Lung (tissue), 12 donors: ENCODE data around the gene OPRM1. TPM values are rescaled to one million over a fixed set of nuclear protein-coding genes. Genes with fewer than 3 reads are reported as not detected.

Source experiments
- ATAC-seq: fragments of 200-7000 bp; cut with Tn5 transposase; one replicate; pipeline ENCODE4 v1.9.1; 2020; ENCODE audit warnings: moderate number of reproducible peaks; ENCODE audit not compliant: insufficient read depth, low FRiP score
- DNase-seq, 3 donors: peaks; one replicate each; pipeline ENCODE4 v3.0.0-alpha.2; 2013 to 2017
- H3K27ac ChIP-seq, 2 donors: one replicate each; pipeline ENCODE4 v1.5.1; 2013; ENCODE audit warnings: mild to moderate bottlenecking in 2 of 2, moderate library complexity in 2 of 2, control low read depth in 1 of 2, inconsistent platforms in 1 of 2, low read depth in 1 of 2, low read length in 1 of 2
- H3K27me3 ChIP-seq, 3 donors: one replicate each; pipeline ENCODE4 v1.5.1; 2013; ENCODE audit warnings: low read length in 2 of 3; ENCODE audit not compliant: control insufficient read depth in 3 of 3, insufficient read depth in 3 of 3
- H3K36me3 ChIP-seq, 4 donors: one replicate each; pipeline ENCODE4 v1.5.1; 2013; ENCODE audit warnings: low read length in 4 of 4, mild to moderate bottlenecking in 1 of 4, moderate library complexity in 1 of 4; ENCODE audit not compliant: control insufficient read depth in 4 of 4, insufficient read depth in 4 of 4
- H3K4me1 ChIP-seq, 5 donors: one replicate each; pipeline ENCODE4 v1.5.1; 2013; ENCODE audit warnings: low read length in 5 of 5, mild to moderate bottlenecking in 2 of 5, moderate library complexity in 1 of 5; ENCODE audit not compliant: control insufficient read depth in 5 of 5, insufficient read depth in 5 of 5
- H3K4me3 ChIP-seq: one replicate; pipeline ENCODE4 v1.5.1; 2013; ENCODE audit warnings: mild to moderate bottlenecking, control low read depth, moderate library complexity
- H3K9ac ChIP-seq, 2 donors: one replicate each; pipeline ENCODE4 v1.5.1; 2013; ENCODE audit warnings: low read length in 2 of 2, control low read depth in 1 of 2; ENCODE audit not compliant: insufficient read depth in 1 of 2
- H3K9me3 ChIP-seq, 4 donors: one replicate each; pipeline ENCODE4 v1.5.1; 2013; ENCODE audit warnings: low read length in 3 of 4, mild to moderate bottlenecking in 1 of 4, moderate library complexity in 1 of 4; ENCODE audit not compliant: control insufficient read depth in 4 of 4, insufficient read depth in 3 of 4
- WGBS, 2 donors: extraction: QIAGEN DNeasy Blood & Tissue Kit; methylation state at CpG; one replicate each; pipeline ENCODE4 v1.1.7; 2013; 5-methylcytosine and 5-hydroxymethylcytosine counted together
- polyA plus RNA-seq, 2 donors: library from polyadenylated mRNA; stranded (reverse); fragments of 200-250 nt; gene quantifications; one replicate each; pipeline ENCODE4 v1.2.1, GENCODE V29; 2013
- total RNA-seq, 2 donors: library from RNA; depleted of rRNA in 1 of 2; stranded (reverse); fragments of >200 nt in 1 of 2; gene quantifications; one replicate each; pipeline ENCODE4 v1.2.1, GENCODE V29; 2014 to 2021
- TF ChIP-seq, protein P1 (sequence below): IDR thresholded peaks from 2 replicates; pipeline ENCODE4 v1.5.1; 2012; ENCODE audit warnings: mild to moderate bottlenecking; ENCODE audit errors: control extremely low read depth, extremely low read depth
- donor health status: control.
- donor health status: control.
- donor health status: Bipolar disorder and iron deficiency.
- donor health status: healthy.
- donor health status: DM: yes; HTN: yes; CAD: no.

The OPRM1 gene
- total and polyA plus RNA-seq, 4 donors, result not detected

DNA sequence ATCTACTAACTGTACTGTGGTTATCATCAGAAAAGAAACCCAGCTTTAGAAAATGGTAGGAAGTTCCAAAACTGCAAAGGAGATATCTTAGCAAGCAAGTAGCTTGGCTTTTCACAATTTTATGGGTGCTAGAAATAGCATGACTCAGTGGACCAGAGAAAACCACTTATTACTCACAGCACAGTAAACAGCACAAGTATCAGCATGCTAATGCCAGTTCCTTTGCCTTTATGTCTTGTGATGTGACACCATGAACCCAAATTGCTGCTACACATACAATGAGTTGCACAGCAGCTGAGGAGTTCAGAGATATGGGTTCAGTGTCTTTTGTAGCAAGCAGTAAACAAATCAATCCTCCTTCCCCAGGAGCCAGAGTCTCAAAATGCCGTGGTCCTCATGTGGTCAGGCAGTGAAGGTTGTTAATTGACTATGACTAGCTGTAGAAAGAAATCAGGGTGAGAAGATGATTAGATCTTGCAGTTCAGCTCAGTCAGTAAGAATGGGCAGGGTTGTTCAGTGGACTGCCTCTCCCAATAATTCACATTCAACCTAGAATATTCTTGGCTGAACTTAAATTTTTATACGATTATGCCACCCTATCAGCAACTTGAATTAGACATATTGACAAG, 73.3 kb downstream of the OPRM1 start:
- Histone ChIP-seq H3K27me3 (no peaks in the 10 kb centered on the region), H3K4me1 (no peaks in the 10 kb centered on the region), H3K36me3 (no peaks in the 10 kb centered on the region), H3K4me3 (no peak overlapping the region), H3K9me3 (peaks cover 0 to 2% (median 0%) of the 10 kb centered on the region in 4 donors), H3K27ac (no peak overlapping the region), H3K9ac (no peak overlapping the region)
- ATAC-seq, result no peak
- TF ChIP-seq, protein P1, sequence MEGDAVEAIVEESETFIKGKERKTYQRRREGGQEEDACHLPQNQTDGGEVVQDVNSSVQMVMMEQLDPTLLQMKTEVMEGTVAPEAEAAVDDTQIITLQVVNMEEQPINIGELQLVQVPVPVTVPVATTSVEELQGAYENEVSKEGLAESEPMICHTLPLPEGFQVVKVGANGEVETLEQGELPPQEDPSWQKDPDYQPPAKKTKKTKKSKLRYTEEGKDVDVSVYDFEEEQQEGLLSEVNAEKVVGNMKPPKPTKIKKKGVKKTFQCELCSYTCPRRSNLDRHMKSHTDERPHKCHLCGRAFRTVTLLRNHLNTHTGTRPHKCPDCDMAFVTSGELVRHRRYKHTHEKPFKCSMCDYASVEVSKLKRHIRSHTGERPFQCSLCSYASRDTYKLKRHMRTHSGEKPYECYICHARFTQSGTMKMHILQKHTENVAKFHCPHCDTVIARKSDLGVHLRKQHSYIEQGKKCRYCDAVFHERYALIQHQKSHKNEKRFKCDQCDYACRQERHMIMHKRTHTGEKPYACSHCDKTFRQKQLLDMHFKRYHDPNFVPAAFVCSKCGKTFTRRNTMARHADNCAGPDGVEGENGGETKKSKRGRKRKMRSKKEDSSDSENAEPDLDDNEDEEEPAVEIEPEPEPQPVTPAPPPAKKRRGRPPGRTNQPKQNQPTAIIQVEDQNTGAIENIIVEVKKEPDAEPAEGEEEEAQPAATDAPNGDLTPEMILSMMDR, result no peak
- WGBS, 2 donors, result 85 to 95% methylated on average over 2 of the region's 2 CpGs
- DNase-seq, result no peak

DNA sequence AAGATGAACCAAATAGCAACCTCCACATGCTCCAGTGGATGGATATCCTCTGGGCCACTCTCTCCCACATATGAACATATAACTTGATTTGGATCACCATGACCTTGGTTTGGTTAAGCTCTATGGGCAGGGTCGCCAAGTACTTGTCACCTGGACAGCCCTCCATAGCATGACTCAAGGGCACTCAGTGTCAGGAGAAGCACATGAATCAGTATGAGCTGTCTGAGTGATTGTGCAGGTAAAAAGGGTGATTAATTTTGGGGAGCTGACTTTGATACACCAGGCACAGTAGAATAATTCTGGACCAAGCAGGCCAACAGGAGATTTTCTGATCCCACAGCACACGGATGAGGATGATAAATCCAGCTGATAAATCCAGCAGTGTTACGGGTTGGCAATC, 74.4 kb downstream of the OPRM1 start:
- Histone ChIP-seq H3K4me3 (no peak overlapping the region), H3K9me3 (peaks cover 0 to 2% (median 0%) of the 10 kb centered on the region in 4 donors), H3K36me3 (no peaks in the 10 kb centered on the region), H3K27ac (no peak overlapping the region), H3K27me3 (no peaks in the 10 kb centered on the region), H3K4me1 (no peaks in the 10 kb centered on the region), H3K9ac (no peak overlapping the region)
- DNase-seq, result no peak
- WGBS, 2 donors, result 92 to 94% methylated on average over 3 of the region's 3 CpGs
- TF ChIP-seq, protein P1, result no peak
- no peak for ATAC-seq

DNA sequence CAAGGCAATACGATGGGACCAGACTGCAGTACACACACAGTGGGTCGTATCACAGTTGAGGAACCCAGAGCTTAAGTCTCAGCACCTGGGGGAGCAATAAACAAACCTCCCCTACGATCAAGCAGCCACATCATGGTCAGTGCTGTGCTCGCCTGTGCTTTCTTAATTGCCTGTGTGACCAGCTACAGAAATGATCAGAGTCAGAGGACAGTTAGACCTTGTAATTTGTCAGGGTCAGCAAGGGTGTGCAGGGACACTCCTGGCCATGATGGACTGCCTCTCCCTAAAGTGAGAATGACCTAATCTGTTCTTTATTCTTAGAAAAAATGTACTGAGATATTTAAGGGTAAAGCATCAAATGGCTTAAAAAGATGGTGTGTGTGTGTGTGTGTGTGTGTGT, 78.4 kb downstream of the OPRM1 start:
- Histone ChIP-seq H3K4me1 (no peaks in the 10 kb centered on the region), H3K9ac (no peak overlapping the region), H3K9me3 (peaks cover 0 to 2% (median under 1%) of the 10 kb centered on the region in 4 donors), H3K4me3 (no peak overlapping the region), H3K36me3 (no peaks in the 10 kb centered on the region), H3K27me3 (no peaks in the 10 kb centered on the region), H3K27ac (no peak overlapping the region)
- ATAC-seq (no peak), DNase-seq (no peak)
- 80 to 84% methylated on average over 4 of the region's 4 CpGs for WGBS, 2 donors
- TF ChIP-seq, protein P1, result no peak
